Gastroesophageal sphincter (tissue), 4 donors: Measurements from ENCODE around the gene TTC8. TPM values are rescaled to one million over a fixed set of nuclear protein-coding genes. Genes with fewer than 3 reads are reported as not detected.
"Not testable (repeated sequence)": the region's sequence is repeated elsewhere in the genome, so short reads cannot be mapped to it uniquely, and the experiment has no call there.

Experiments
- ATAC-seq: fragments of 150-250 bp; one replicate; pipeline ENCODE4 v1.9.1; 2016; ENCODE audit warnings: mild to moderate bottlenecking, moderate library complexity
- H3K27ac ChIP-seq, 4 donors: fragments of 200-600 bp; sonication (generic) in 3 of 4; 1 replicate in 3 of 4; 2 replicates in 1 of 4; pipeline ENCODE4 v1.5.1; 2016 to 2019
- H3K27me3 ChIP-seq: fragments of 200-600 bp; sonication (generic); one replicate; pipeline ENCODE4 v1.5.1; 2019
- H3K36me3 ChIP-seq, 2 donors: fragments of 200-600 bp; sonication (generic); one replicate each; pipeline ENCODE4 v1.5.1; 2019; ENCODE audit warnings: control low read depth in 1 of 2
- H3K4me1 ChIP-seq, 3 donors: fragments of 200-600 bp; sonication (generic); 1 replicate in 2 of 3; 2 replicates in 1 of 3; pipeline ENCODE4 v1.5.1; 2016 to 2019; ENCODE audit warnings: control low read depth in 2 of 3
- H3K4me3 ChIP-seq, 2 donors: fragments of 200-600 bp; sonication (generic); one replicate each; pipeline ENCODE4 v1.5.1; 2019; ENCODE audit warnings: mild to moderate bottlenecking in 1 of 2, moderate library complexity in 1 of 2
- H3K9me3 ChIP-seq, 3 donors: fragments of 200-600 bp; sonication (generic); one replicate each; pipeline ENCODE4 v1.5.1; 2017 to 2019; ENCODE audit warnings: control low read depth in 2 of 3
- EP300 ChIP-seq: sonication (generic); formaldehyde crosslinking; IDR thresholded peaks from one replicate; pipeline ENCODE4 v1.6.1; 2017; ENCODE audit warnings: antibody characterized with exemption, mild to moderate bottlenecking
- POLR2A ChIP-seq, 2 donors: fragments of 450-650 bp; IDR thresholded peaks; one replicate each; pipeline ENCODE4 v1.6.1; 2017; ENCODE audit warnings: antibody characterized with exemption in 2 of 2, mild to moderate bottlenecking in 2 of 2, moderate library complexity in 1 of 2
- POLR2AphosphoS5 ChIP-seq: sonication (generic); formaldehyde crosslinking; IDR thresholded peaks from one replicate; pipeline ENCODE4 v1.6.1; 2017; ENCODE audit warnings: antibody characterized with exemption
- WGBS, 2 donors: methylation state at CpG; one replicate each; pipeline ENCODE4 v1.1.5; 2018; ENCODE audit warnings: low coverage in 1 of 2; 5-methylcytosine and 5-hydroxymethylcytosine counted together
- total RNA-seq, 4 donors: library from RNA; depleted of rRNA; stranded (reverse); fragments of >200 nt; gene quantifications; one replicate each; pipeline ENCODE4 v1.1.0, GENCODE V29; 2016
- TF ChIP-seq, protein P1 (sequence below), 4 experiments: fragments of 200-600 bp in 2 of 4; fragments of 450-650 bp in 2 of 4; sonication (generic) in 1 of 4; IDR thresholded peaks; one replicate each; pipeline ENCODE4 v1.5.1; 2017 to 2019; ENCODE audit warnings: antibody characterized with exemption in 4 of 4, mild to moderate bottlenecking in 2 of 4, moderate library complexity in 2 of 4

Gene TTC8
- total RNA-seq, 4 donors from 2014 or later, result 17.0 to 35.3 (median 24.8) TPM

DNA sequence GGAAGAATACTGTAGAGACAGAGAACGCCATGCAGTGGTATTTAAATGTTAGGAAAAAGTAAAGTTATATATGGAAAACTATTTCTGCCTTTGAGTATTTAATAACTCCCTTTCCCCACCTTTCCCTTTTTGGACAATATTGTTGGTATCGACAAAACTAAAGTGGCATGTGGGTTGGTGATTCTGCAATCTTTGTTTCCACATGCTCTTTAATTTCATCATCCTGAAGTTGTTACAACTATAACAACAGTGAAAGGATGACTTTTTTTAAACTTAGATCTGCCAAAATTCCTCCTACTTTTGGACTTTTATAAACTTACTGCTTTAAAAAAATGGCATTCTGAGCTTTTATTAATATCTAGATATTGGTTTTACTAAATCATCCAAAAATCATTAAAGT, 25.3 kb downstream of the TTC8 start:
- TF ChIP-seq POLR2A (IDR thresholded peaks at IDR 0.05) (no peak), EP300 (no peak), POLR2AphosphoS5 (no peak)
- TF ChIP-seq, protein P1, sequence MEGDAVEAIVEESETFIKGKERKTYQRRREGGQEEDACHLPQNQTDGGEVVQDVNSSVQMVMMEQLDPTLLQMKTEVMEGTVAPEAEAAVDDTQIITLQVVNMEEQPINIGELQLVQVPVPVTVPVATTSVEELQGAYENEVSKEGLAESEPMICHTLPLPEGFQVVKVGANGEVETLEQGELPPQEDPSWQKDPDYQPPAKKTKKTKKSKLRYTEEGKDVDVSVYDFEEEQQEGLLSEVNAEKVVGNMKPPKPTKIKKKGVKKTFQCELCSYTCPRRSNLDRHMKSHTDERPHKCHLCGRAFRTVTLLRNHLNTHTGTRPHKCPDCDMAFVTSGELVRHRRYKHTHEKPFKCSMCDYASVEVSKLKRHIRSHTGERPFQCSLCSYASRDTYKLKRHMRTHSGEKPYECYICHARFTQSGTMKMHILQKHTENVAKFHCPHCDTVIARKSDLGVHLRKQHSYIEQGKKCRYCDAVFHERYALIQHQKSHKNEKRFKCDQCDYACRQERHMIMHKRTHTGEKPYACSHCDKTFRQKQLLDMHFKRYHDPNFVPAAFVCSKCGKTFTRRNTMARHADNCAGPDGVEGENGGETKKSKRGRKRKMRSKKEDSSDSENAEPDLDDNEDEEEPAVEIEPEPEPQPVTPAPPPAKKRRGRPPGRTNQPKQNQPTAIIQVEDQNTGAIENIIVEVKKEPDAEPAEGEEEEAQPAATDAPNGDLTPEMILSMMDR (IDR thresholded peaks at IDR 0.05), result no peak
- no peak for ATAC-seq

DNA sequence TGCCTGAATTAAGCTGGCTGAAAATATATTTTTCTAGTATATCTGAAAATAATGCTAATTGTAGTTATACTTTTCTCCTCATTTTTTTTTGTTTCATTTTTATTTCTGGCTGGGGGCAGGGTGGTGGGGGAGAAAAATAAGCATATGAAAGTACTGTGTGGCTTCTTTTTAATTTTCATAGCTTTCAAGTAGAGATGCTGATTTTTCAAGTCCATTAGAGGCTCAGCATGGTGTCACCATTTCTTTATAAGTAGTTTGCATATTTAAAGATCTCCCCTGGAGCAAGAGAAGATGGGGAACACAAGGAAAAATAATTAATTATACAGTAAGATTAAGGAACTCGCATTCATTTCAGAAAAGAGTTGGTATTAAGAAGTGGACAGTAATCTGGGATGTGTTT, 27.1 kb downstream of the TTC8 start:
- H3K4me1 ChIP-seq, result no peaks in the 10 kb centered on the region
- no peak for TF ChIP-seq EP300
- WGBS, 2 donors, result 57 to 90% methylated on average over 1 of the region's 1 CpG
- no peaks in the 10 kb centered on the region for H3K27me3 ChIP-seq
- no peak overlapping the region for H3K27ac ChIP-seq
- no peak overlapping the region for H3K4me3 ChIP-seq
- H3K36me3 ChIP-seq, result peaks cover 0 to 20% of the 10 kb centered on the region in 2 donors
- H3K9me3 ChIP-seq, result no peaks in the 10 kb centered on the region
- no peak for ATAC-seq

More for the DNA sequence above, 25.3 kb downstream of the TTC8 start:
- Histone ChIP-seq H3K27ac (no peak overlapping the region), H3K4me3 (no peak overlapping the region), H3K36me3 (peaks cover 0 to 27% of the 10 kb centered on the region in 2 donors), H3K4me1 (no peaks in the 10 kb centered on the region), H3K27me3 (no peaks in the 10 kb centered on the region), H3K9me3 (no peaks in the 10 kb centered on the region)
- 86 to 93% methylated on average over 2 of the region's 2 CpGs for WGBS, 2 donors

DNA sequence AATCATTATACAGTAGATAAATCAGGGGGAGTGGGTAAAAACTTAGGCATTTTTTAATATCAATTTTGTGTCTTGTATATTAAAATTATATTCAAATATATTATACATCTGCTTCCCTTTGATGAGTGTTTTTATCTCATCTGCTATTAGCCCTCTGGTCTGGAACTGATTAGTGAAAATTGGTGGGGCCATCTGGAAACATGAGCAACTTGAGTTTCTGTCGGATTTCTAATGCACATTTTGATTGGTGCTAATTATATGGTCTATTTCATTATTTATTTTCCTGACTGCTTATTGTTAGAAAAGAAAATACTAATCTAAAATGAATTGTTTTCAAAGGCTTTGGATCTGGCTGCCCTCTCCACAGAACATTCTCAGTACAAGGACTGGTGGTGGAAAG, 28.2 kb downstream of the TTC8 start:
- no peaks in the 10 kb centered on the region for H3K4me1 ChIP-seq
- H3K27me3 ChIP-seq, result no peaks in the 10 kb centered on the region
- H3K9me3 ChIP-seq, result no peaks in the 10 kb centered on the region
- 53 to 79% methylated on average over 1 of the region's 1 CpG for WGBS, 2 donors
- H3K4me3 ChIP-seq, result no peak overlapping the region
- peaks cover 0 to 30% of the 10 kb centered on the region in 2 donors for H3K36me3 ChIP-seq
- ATAC-seq, result no peak
- no peak overlapping the region for H3K27ac ChIP-seq
- no peak for TF ChIP-seq POLR2A (IDR thresholded peaks at IDR 0.05)
- TF ChIP-seq POLR2AphosphoS5, result no peak
- no peak for TF ChIP-seq EP300
- TF ChIP-seq, protein P1 (IDR thresholded peaks at IDR 0.05), result no peak

DNA sequence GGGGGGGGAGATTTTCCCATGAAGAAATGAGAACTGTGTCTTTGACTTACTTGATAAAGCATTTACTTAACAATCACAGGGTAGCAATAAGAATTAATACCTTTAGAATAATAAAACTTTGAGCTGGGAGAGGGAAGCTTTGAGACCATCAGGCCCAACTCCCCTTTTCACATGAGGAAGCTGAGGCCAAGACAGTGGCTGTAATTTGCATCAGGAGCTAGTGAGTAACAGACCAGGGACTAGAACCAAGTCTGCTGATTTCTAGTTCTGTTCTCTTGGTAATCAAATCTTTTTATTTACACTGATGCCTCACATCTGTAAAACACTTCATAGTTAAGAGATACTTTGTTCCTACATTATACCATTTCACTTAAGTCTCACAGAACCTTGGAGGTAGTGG, 28.7 kb downstream of the TTC8 start:
- ATAC-seq, result no peak
- Histone ChIP-seq H3K4me3 (no peak overlapping the region), H3K9me3 (no peaks in the 10 kb centered on the region), H3K36me3 (peaks cover 0 to 35% of the 10 kb centered on the region in 2 donors), H3K4me1 (no peaks in the 10 kb centered on the region), H3K27ac (no peak overlapping the region), H3K27me3 (no peaks in the 10 kb centered on the region)
- TF ChIP-seq EP300 (no peak), POLR2AphosphoS5 (no peak), POLR2A (IDR thresholded peaks at IDR 0.05) (no peak)
- TF ChIP-seq, protein P1 (IDR thresholded peaks at IDR 0.05), result no peak

DNA sequence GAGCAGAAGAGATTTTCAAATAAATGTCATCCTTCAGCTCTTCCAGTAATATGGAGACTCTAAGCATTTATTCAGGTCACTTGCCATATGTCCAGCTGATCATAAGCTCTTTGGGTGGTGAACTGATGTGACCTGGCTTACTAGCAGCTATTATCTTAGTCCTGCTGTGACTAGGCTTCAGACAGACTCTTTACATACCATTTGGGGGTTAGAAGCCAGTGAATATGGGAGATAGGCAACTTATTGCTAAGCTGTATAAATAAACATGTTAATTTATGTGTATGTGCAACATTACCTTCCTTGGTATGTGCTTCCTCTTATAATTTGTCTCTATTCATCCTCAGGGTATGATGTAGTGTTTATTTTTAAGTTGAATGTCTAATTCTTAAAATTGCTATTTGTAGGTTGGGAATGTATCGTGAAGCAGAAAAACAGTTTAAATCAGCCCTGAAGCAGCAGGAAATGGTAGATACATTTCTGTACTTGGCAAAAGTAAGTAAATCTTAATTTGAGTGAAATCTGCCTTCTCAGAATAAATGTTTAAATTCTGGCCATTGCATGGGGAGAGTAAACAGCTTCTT, 32.4 kb downstream of the TTC8 start:
- H3K36me3 ChIP-seq, result peaks cover 0 to 59% of the 10 kb centered on the region in 2 donors

DNA sequence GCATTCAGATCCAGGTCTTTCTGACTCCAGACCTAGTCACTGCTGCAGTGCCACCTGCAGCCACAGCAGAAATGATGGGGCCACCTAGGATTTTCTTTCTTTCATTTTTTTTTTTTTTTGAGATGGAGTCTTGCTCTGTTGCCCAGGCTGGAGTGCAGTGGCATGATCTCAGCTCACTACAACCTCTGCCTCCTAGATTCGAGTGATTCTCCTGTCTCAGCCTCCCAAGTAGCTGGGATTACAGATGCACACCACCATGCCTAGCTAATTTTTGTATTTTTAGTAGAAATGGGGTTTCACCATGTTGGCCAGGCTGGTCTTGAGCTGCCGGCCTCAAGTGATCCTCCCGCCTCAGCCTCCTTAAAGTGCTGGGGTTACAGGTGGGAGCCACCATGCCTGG, 33.4 kb downstream of the TTC8 start:
- H3K4me3 ChIP-seq, H3K27ac ChIP-seq, H3K4me1 ChIP-seq, H3K27me3 ChIP-seq, ATAC-seq, H3K9me3 ChIP-seq: not testable (repeated sequence)
- peaks cover 0 to 66% of the 10 kb centered on the region in 2 donors for H3K36me3 ChIP-seq
- WGBS, 2 donors, result 100% methylated on average over 1 of the region's 3 CpGs; no CpG with 5 or more reads in 1 of the 2 donors

More for the DNA sequence above, 32.4 kb downstream of the TTC8 start:
- ATAC-seq, result no peak
- 77 to 80% methylated on average over 1 of the region's 1 CpG for WGBS, 2 donors
- Histone ChIP-seq H3K9me3 (no peaks in the 10 kb centered on the region), H3K27ac (no peak overlapping the region), H3K4me3 (no peak overlapping the region), H3K27me3 (no peaks in the 10 kb centered on the region), H3K4me1 (no peaks in the 10 kb centered on the region)
- no peak for TF ChIP-seq POLR2A (IDR thresholded peaks at IDR 0.05)
- no peak for TF ChIP-seq EP300
- TF ChIP-seq, protein P1 (IDR thresholded peaks at IDR 0.05), result no peak
- no peak for TF ChIP-seq POLR2AphosphoS5

DNA sequence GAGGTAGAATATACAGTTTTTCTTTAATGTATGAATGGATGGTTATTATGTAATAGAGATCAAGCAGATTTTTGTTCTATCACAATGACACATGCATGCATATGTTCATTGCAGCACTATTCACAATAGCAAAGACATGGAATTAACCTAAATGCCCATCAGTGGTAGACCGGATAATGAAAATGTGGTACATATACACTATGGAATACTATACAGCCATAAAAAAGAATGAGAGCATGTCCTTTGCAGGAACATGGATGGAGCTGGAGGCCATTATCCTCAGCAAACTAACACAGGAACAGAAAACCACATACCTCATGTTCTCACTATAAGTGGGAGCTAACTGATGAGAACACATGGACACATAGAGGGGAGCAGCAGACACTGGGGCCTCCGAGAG, 34.7 kb downstream of the TTC8 start:
- H3K27ac ChIP-seq, ATAC-seq, H3K4me3 ChIP-seq, H3K9me3 ChIP-seq, H3K27me3 ChIP-seq, H3K4me1 ChIP-seq: not testable (repeated sequence)
- peaks cover 0 to 61% of the 10 kb centered on the region in 2 donors for H3K36me3 ChIP-seq
- WGBS, 2 donors, result 97 to 100% methylated on average over 2 of the region's 2 CpGs
